NCI-H1417 (cell line): ENCODE results near the gene PTPRK.

Source experiments
- DNase-seq, 3 experiments: peaks; one replicate each; lab custom pipeline; 2025; lab: John Stamatoyannopoulos, UW

PTPRK gene

GRCh38 chr6:128192972-128193371 is 327.4 kb downstream of the PTPRK start:
- DNase-seq, result no peak

- DNase-seq, result no peak
Observed at GRCh38 chr6:128188678-128189077, 331.7 kb downstream of the PTPRK start.

DNA sequence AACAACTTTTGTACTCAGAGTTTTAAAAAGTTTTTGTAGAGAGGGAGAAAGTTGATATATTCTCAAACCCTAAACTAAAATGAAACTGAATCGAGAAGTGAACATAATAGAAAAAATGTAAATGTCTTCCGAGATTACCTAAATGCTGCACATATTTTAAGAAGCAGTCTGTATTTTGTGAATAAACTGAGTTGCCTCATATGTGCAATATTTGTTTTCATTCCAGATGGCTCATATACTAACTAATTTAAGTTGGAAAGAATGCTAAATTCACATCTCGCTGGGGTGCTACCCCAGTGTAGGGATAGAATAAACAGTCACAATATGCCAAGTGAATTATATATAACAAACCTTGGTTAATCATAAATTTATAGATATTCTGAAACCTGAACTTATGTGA is 333.7 kb downstream of the PTPRK start:
- DNase-seq, result no peak

DNA sequence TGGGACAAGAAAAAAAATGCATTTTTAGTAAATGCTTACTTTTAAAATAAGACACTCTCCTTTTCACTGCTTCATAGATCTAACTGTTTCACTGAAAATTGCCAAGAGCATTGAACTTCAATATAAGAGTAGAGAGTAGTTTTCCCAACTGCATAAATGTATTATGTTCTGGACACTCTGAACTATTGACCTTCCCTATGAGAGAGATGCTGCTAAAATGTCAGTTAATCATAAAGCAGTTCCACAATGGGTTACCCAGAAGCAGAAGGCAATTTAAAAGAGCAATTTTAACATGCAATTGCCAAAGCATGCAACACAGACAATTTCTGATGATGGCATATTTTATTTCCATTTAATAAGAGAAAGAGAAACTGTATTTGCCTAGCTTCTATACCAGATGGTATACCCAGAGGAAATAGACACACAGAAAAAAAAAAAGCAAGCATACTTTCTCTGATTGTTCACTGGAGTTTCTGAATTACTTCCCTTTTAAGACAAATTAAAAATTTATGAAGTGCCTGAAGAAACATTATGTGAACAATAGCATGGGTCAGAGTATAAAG is 340.4 kb downstream of the PTPRK start:
- no peak for DNase-seq

- peak in 1 of 3 experiments; percentile 19 for DNase-seq
Observed at GRCh38 chr6:128174724-128175123, 345.7 kb downstream of the PTPRK start.

DNA sequence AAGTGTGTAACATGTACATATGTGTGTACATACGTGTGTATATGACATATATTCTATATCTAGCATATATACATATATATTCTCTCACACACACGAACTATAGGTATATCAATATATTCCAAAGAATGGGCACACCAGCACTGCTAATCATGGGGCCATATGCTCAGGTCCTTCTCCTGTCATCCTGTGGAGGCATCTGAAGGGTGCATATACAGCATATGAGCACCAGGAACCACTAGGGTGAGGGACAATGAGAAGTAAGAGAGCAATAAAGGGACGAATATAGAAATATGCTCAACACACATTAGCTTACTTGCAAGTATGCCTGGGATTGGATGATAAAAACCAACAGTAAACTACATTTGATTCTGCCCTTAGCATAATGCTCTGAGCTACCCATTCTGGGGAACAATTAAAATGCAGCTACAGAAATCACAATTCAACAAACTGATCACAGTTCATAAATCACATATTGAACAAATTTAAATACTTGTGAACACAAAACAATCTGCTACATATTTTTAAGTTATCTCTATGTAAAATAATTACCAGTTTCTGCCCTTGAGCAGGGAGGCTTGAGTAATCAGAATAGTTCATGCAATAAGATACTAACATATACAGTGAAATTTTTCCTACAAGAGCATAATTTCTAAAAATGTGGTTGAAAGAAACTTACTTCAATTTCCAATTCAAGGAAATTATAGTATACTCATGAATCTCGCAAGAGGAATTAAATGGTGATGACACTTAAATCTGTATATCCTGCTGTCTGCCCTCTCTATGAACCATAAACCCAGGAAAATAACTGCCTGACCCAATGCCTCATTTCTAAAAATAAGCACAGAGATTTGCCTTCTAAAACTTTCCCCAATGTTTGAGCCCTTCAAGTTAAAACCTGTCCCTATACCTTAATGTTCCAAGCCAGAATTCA is 347.4 kb downstream of the PTPRK start:
- DNase-seq, result no peak

DNA sequence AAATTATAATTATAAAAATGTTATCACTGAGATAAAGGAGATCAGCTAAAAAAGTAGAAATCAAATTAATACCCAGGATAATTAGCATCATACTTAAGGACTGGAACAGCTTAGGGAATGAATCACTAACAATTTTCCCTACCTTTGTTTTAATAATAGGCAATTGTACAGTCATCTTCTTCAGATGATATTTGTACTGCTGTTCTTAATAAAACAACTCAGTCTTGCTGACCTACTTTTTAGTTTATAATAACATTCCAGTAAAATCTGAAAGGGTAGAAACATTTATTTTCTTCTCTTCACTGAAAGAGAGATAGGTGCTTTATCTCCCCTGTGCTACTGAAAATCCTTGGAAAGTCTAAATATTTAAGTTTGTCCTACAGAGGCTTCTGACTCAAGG is 348.3 kb downstream of the PTPRK start:
- no peak for DNase-seq

DNA sequence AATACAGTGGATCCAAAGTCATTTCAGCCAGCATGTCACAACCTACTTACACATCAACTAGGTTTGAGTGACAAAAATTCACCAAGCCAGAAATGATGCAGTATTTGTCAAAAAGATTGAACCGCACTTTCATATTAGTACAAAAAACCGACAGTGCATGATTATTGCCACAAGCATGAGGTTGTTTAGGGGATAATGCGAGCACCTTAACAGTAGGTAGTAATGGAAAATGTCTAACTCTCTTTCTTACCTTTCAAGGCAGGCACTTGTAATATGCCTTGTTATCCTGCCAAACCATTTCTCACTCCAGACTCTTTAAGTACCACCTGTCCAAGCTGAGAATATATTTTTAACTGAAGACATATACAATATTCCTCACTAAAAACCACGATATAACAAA is 349.2 kb downstream of the PTPRK start:
- DNase-seq, result no peak

GRCh38 chr6:128168244-128168643 is 352.2 kb downstream of the PTPRK start:
- DNase-seq, result no peak

DNA sequence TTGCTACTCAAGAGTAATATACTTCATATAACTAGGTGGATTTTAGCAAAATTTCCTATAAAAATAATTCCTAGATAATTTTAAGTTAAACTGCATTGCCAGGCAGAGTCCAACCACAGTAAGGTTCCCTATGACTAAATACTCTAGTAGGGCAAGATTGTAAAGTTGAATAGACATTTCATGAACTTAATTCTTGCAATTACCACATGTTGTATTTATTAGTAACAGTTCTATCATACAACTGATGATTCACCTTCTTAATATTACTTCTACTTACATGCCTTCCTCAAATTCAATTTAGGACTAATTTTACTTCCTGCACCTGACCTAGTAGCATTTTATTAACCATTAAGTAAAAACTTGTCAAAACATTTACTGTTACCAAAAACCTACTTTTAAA is 352.8 kb downstream of the PTPRK start:
- DNase-seq, result no peak

DNA sequence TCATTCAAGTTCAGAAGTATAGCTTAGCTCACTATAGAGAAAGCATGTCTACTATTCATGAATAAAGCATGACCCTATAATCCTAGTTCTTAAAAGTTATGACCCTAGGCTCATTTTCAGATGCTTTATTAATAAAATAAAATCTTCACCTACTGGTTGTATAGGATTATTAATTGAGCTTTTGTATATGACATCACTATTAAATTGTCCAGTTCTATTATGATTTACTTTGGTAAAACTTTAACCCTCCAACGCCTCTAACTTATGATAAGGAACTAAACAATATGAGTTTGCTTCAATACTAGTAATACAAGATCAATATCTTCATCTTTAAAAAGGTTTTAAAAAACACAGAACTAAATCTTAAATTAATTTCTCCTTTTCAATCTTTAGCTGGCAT is 356.1 kb downstream of the PTPRK start:
- no peak for DNase-seq

DNA sequence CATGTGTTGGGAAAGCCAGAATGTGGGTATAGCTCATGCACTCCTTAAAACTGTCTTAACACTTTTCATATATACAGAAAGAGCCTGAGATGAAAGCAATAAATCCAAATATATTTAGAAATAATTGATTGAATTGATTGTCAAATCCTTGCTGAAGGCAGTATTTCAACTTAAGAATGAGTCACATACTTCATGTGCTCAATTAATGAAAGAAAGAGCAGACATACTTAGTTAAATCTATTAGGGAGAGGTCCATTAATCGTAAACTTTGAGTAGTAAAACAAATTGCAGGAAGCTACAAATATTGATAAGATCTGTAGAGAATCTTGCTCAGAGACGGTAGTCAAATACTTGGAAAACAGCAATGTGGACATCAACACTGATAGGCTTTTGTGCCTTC is 358.0 kb downstream of the PTPRK start:
- no peak for DNase-seq

DNA sequence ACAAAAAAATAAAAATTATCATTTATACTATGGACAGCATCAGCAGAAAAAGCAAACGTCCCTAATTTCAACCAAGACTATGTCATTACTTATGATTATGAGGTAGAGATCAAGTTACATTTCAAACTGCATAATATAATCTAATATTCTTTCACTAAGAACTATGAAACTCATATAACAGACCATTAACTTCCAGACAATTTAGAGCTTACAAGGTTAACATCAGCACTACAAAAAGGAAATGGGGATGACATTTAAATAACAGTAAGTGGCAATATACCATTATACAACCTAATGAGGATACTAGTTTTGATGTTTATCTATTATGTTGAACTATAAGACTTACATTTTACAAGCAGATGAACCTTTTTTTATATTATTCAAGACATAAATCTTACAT is 358.6 kb downstream of the PTPRK start:
- no peak for DNase-seq

DNA sequence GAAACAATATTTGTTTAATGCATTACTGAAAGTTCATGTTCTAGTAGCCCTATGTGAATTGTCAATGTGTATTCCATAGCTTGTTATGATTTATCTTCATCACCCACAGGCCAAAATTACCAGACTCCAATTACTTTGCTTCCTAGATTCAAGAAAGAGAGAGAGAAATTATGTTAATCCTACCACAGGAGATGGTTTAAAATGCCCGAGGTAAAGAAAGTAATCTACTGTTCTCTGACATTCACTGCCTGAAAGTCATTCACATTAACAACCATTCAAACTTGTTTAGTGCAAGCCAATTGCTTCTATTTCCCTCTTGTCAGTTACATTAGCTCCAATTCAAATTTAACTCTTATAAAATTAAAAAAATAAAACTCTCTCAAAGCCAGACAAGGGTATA is 359.1 kb downstream of the PTPRK start:
- DNase-seq, result peak in 1 of 3 experiments; percentile 9

DNA sequence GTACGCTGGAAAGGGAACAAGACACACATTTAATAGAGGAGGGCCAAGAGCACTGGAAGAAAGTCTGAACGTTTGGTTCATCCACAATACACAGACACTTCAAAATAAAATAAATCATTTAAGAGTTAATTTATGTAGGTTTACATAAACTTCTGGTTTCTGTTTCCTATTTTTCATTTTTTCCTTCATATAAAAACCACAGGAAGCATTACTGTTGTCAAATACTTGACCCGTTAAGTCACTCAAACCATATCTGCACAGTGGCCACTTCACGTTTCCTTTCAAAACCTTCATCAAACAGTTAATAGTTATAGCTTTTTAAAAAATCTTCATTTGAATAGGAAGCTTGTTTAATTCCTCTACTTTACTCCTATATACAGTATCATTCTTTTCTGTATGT is 361.9 kb downstream of the PTPRK start:
- DNase-seq, result no peak

DNA sequence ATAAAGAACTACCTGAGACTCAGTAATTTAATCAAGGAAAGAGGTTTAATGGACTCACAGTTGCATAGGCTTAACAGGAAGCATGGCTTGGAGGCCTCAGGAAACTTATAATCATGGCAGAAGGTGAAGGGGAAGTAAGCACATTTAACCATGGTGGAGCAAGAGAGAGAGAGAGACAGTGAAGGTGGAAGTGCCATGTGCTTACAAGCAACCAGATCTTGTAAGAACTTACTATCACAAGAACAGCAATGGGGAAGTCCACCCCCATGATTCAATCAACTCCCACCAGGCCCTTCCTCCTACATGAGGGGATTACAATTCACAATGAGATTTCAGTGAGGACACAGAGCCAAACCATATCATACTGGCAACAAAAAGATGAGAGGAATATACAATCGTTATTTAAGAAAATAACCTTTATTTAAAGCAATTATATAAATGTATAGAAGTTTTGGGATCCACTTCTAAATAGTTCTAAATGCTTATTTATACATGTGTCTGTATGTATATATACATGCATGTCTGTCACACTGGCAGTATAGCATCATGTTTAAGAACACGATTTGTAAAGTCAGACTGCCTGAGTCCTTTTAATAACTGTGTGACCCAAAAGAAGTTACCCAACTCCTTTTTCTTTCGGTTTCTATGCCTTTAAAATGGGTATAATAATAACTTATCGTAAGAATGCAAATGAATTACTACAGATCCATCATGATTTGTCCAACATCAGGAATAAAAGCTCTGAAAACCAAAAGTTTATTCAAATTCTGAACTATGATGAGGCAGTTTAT is 363.9 kb downstream of the PTPRK start:
- no peak for DNase-seq

DNA sequence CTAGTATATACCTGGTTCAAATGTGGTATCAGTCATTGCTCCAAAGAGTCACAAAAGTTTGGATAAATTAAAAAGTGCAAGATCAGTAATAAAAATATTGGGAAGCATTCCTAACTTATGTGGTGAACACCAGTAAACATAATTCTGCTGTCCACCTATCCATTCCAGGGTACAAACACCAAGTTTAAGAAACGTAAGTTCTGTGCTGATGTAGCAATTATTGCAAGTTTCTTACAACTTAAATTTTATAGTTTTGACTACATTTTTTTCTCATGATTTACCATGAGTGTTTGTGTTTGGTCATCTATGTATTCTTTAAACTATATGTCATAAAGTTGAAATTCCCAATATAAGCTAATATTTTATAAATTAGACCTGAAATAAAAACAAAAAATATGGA is 364.6 kb downstream of the PTPRK start:
- no peak for DNase-seq

GRCh38 chr6:128152551-128152950 is 367.8 kb downstream of the PTPRK start:
- DNase-seq, result no peak

GRCh38 chr6:128150376-128150775 is 370.0 kb downstream of the PTPRK start:
- DNase-seq, result no peak

- DNase-seq, result no peak
Observed at GRCh38 chr6:128149796-128150195, 370.6 kb downstream of the PTPRK start.

DNA sequence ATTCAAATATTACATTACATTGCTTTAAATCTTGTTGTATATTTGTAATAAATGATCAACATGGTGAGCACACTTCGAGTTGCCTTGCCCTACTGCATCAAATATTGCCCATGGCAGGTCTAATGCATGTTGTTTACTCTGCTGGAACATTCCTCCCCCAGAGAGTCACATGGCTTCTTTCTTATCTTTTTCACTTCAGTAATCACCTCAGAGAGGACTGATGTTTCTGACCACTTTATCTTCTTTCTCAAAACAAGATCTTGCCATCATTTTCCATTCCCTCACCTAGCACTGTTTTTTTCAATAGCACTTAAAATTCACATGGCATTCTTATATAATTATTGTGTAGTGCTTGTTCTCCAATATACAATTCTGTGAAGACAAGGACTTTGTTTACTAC is 376.1 kb downstream of the PTPRK start:
- DNase-seq, result no peak

GRCh38 chr6:128141932-128142331 is 378.5 kb downstream of the PTPRK start:
- no peak for DNase-seq

DNA sequence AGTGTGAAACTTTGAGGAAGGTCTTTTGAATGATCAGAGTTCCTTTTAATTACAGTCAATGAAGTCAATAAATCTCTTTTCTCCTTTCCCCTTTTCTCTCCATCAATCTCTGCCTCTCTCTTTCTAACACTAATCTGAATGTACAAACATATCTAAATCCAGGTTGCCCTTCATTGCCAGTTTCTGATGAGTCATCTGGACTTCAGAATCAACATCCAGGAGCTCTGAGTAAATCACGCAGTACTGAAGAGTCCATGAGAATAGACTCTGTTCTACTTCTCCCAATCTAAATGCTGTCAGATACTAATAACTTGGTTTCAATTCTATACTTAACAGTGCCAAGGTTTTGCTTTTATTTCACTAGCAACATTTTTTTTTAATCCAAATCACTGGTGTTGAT is 380.9 kb downstream of the PTPRK start:
- no peak for DNase-seq
